Measurements from ENCODE around the gene IMPA2. TPM values are rescaled to one million over a fixed set of nuclear protein-coding genes. Genes with fewer than 3 reads are reported as not detected.

IMPA2 gene
- total and polyA plus RNA-seq, 2 of the 8 experiments (the other 6 are each of a cell fraction or from before 2014, with no cell fraction given), result 102 to 140 TPM

DNA sequence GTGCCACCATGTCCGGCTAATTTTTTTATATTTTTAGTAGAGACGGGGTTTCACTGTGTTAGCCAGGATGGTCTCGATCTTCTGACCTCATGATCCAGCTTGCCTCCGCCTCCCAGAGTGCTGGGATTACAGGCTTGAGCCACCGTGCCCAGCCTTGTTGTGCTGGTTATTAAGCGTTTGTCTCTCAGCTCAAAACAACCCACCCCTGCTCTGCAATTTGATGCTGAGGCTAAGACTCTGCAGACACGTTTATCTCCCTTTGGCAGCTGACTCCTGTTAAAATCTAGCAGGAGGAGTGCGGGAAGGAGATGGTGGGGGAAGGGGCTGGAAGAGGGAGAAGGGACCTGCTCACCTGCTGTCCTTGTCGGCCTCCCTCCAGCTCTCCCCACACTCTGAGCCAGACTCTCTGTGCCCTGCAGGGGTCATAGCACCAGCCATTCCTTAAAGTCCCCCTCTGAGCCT lies 29.9 kb upstream of the IMPA2 start (continued):
- TF ChIP-seq CHD7 (IDR thresholded peaks at IDR 0.05; ENCODE audit: insufficient replicate concordance, low read length) (no peak), POU5F1 (IDR thresholded peaks at IDR 0.05; ENCODE audit: low read depth, low read length) (no peak), CTCF (IDR thresholded peaks at IDR 0.05; ENCODE audit: control extremely low read depth in 1 of 3, insufficient read depth in 1 of 3, low read depth in 1 of 3, low read length in 3 of 3) (no peak), RXRA (IDR thresholded peaks at IDR 0.05; ENCODE audit: insufficient read depth, low read depth, low read length) (no peak), JUND (IDR thresholded peaks at IDR 0.05; ENCODE audit: low read length) (no peak), ZNF274 (IDR thresholded peaks at IDR 0.05; ENCODE audit: borderline replicate concordance, extremely low read depth, low read length) (no peak), TBP (IDR thresholded peaks at IDR 0.05; ENCODE audit: low read depth, low read length) (no peak)
- TF ChIP-seq, protein P1, sequence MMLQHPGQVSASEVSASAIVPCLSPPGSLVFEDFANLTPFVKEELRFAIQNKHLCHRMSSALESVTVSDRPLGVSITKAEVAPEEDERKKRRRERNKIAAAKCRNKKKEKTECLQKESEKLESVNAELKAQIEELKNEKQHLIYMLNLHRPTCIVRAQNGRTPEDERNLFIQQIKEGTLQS (IDR thresholded peaks at IDR 0.05; ENCODE audit: insufficient read depth, low read depth, low read length), result no peak

Data from H1 (cell line).